ENCODE measurements around the gene ANTXR1.

Gene ANTXR1

GRCh38 chr2:69007603-69008002, 5.4 kb upstream of the ANTXR1 start:
- no peak for ATAC-seq

GRCh38 chr2:69010437-69011194, 2.4 kb upstream of the ANTXR1 start:
- no peak for ATAC-seq

GRCh38 chr2:69011611-69012157, 1.3 kb upstream of the ANTXR1 start:
- no peak for ATAC-seq

- ATAC-seq: no peak
Observed at GRCh38 chr2:69012310-69013141, 453 bp upstream of the ANTXR1 start.

GRCh38 chr2:69013840-69014821, 1.2 kb downstream of the ANTXR1 start:
- peak in 1 of 2 donors; percentile 35 for ATAC-seq

- ATAC-seq: no peak
Observed at GRCh38 chr2:69017080-69017479, 4.1 kb downstream of the ANTXR1 start.

GRCh38 chr2:69017835-69018234, 4.9 kb downstream of the ANTXR1 start:
- no peak for ATAC-seq

GRCh38 chr2:69018678-69019095, 5.7 kb downstream of the ANTXR1 start:
- no peak for ATAC-seq

GRCh38 chr2:69020496-69021426, 7.8 kb downstream of the ANTXR1 start:
- ATAC-seq: no peak

- no peak for ATAC-seq
Observed at GRCh38 chr2:69021727-69022126, 8.7 kb downstream of the ANTXR1 start.

GRCh38 chr2:69022548-69022947, 9.6 kb downstream of the ANTXR1 start:
- no peak for ATAC-seq

GRCh38 chr2:69023236-69023635, 10.3 kb downstream of the ANTXR1 start:
- no peak for ATAC-seq

GRCh38 chr2:69026026-69026425, 13.0 kb downstream of the ANTXR1 start:
- ATAC-seq: no peak

GRCh38 chr2:69026691-69027459, 13.9 kb downstream of the ANTXR1 start:
- ATAC-seq: no peak

- no peak for ATAC-seq
Observed at GRCh38 chr2:69030800-69031428, 17.9 kb downstream of the ANTXR1 start.

- ATAC-seq: no peak
Observed at GRCh38 chr2:69031466-69031865, 18.5 kb downstream of the ANTXR1 start.

GRCh38 chr2:69032336-69032735, 19.4 kb downstream of the ANTXR1 start:
- ATAC-seq: no peak

GRCh38 chr2:69033461-69034095, 20.6 kb downstream of the ANTXR1 start:
- no peak for ATAC-seq

- ATAC-seq: no peak
Observed at GRCh38 chr2:69034122-69034521, 21.1 kb downstream of the ANTXR1 start.
